HG03558 (cell line): ENCODE results near the gene ARHGEF17.
"Not testable (repeated sequence)": the region's sequence is repeated elsewhere in the genome, so short reads cannot be mapped to it uniquely, and the experiment has no call there.

Experiments used
- ATAC-seq: cut with Tn5 transposase; IDR thresholded peaks from one replicate; pipeline ENCODE4 v1.9.1; 2021; ENCODE audit warnings: moderate number of reproducible peaks; ENCODE audit not compliant: unreplicated experiment; ENCODE audit errors: extremely low read depth

The ARHGEF17 gene, protein sequence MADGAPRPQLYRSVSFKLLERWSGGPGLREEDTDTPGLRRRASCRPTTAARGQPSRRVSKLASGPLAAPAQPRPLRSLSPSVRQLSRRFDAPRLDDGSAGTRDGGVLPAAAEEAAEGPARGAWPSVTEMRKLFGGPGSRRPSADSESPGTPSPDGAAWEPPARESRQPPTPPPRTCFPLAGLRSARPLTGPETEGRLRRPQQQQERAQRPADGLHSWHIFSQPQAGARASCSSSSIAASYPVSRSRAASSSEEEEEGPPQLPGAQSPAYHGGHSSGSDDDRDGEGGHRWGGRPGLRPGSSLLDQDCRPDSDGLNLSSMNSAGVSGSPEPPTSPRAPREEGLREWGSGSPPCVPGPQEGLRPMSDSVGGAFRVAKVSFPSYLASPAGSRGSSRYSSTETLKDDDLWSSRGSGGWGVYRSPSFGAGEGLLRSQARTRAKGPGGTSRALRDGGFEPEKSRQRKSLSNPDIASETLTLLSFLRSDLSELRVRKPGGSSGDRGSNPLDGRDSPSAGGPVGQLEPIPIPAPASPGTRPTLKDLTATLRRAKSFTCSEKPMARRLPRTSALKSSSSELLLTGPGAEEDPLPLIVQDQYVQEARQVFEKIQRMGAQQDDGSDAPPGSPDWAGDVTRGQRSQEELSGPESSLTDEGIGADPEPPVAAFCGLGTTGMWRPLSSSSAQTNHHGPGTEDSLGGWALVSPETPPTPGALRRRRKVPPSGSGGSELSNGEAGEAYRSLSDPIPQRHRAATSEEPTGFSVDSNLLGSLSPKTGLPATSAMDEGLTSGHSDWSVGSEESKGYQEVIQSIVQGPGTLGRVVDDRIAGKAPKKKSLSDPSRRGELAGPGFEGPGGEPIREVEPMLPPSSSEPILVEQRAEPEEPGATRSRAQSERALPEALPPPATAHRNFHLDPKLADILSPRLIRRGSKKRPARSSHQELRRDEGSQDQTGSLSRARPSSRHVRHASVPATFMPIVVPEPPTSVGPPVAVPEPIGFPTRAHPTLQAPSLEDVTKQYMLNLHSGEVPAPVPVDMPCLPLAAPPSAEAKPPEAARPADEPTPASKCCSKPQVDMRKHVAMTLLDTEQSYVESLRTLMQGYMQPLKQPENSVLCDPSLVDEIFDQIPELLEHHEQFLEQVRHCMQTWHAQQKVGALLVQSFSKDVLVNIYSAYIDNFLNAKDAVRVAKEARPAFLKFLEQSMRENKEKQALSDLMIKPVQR (N-terminal part only)

DNA sequence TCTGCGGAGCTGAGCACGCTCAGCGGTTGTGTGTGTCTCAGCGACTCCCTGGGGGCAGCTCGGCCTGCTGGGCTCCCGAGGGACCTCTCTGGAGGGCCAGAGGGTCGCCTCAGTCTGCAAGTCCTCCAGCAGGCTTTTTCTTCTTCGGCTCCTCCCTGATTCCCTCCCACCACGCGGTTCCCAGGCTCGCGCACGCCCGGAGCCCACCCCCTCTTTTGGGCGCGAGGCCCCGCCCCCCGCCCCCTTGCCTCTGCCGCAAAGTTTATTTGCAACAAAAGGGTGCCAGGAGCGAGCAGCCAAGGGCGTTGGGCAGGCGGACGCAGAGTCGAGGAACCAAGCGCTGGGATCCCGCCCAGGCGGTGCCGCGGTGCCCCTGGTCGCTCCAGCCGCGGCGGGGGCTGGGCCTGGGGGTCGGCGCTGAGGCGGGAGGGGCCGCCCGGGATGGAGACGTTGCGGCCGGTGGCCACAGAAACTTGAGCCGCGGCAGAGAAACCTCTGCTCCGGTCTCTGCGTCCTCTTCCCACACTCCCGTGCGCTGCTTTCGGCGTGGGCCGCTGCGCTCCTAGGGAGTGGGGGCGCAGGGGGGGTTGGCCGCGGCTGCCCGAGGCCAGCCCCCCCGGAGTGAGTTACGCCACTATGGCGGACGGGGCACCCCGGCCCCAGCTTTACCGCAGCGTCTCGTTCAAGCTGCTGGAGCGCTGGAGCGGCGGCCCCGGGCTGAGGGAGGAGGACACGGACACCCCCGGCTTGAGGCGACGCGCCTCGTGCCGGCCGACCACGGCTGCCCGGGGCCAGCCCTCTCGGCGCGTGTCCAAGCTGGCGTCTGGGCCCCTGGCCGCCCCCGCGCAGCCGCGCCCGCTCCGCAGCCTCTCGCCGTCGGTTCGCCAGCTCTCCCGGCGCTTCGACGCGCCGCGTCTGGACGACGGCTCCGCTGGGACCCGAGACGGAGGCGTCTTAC is at the start of gene ARHGEF17:
ARHGEF17 (plus strand) TSS at position 274 of the 958 bp plus-strand sequence; CDS start at position 637, 363 bp downstream.
- no peak for ATAC-seq

DNA sequence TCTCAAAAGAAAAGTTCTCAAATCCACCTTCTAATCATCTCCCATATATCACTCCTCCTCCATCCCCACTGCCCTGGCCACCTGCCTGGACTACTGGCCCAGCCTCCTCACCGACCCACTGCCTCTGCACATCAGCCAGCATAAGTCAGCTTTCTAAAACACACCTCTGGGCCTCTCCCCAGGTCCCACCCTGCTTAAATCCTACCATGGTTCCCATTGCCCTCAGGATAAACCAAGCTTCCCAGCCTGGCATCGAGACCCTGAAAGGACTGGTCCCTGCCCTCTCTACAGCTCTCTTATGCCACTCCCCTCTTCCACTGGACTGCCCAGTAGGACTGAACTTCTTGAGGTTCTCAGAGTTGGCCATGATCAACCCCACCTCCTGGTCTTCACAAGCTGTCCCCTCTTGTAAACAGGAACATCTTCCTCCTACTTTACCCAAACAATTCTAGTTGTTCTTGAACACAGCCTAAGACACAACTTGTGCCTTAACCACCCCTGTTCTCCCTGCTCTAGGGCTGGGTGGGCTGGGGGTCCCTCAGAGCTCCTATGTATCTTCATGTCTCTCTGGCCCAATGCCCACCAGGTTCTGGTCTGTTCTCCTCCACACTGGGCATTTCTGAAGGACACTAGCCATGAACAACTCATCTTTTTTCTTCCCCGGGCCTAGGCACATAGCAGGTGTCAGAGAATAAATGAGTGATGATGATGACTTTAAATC is 48.5 kb upstream of the ARHGEF17 start:
- ATAC-seq: no peak

DNA sequence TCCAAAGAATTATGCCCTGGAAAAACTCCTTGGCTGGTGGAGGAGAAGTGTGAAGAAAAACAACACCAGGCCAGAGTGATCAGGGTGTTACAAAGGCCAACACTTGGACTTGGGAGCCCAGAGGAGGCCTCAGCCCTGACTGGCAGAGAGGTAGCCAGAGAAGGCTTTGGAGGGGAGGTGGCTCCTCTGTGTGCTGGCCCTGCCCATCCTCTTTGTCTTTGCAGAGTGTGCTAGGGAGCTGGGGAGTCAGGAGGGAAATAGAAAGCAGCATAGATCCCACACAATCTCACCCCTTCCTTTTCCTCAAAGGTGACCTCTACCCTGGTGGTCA is 48.0 kb upstream of the ARHGEF17 start:
- ATAC-seq: no peak

DNA sequence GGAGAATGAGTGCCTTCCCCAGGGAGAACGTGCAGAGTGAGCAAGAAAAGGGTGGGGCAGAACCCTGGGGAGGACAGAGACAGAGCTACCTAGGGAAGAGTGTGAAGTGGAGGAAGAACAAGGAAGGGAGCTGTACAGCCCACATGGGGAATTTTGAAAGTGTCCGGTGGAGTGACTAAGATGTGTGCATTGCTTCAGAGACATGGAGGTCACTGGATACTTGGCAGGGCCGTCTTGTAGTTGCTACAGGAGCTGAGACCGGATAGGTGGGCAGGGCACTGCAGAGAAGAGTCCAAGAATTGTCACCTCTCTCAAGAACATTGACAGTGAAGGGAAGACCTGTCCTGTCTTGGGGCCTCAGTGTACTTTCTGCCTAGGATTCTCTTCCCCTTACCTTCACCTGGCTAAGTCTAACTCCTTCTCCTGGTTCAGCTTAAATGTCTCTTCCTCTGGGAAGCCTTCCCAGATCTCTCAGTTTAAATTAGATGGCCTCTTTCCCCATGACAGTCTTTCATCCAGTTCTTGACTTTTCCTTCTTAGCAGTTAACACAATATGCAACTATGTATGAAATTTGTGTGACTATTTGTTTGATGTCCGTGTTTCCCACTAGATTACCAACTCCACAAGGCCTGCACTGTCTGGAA is 45.1 kb upstream of the ARHGEF17 start:
- no peak for ATAC-seq

DNA sequence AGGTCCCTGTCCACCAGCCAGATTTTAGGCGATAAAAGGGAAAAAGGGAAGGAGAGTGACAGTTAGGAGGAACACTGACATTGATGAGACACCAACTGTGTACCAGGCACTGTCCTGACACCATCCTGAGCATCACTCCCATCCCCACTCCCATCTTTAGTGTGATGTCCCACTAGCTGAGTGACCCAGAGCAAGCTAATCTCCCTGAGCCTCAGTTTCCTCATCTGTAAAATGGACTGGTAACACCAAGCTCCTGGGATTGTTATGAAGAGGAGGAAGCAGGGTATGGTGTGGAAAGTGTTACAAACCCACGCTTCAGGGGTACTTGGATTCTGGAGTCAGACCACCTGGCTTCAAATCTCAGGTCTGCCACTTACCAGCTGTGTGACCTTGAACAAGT is 44.4 kb upstream of the ARHGEF17 start:
- no peak for ATAC-seq

DNA sequence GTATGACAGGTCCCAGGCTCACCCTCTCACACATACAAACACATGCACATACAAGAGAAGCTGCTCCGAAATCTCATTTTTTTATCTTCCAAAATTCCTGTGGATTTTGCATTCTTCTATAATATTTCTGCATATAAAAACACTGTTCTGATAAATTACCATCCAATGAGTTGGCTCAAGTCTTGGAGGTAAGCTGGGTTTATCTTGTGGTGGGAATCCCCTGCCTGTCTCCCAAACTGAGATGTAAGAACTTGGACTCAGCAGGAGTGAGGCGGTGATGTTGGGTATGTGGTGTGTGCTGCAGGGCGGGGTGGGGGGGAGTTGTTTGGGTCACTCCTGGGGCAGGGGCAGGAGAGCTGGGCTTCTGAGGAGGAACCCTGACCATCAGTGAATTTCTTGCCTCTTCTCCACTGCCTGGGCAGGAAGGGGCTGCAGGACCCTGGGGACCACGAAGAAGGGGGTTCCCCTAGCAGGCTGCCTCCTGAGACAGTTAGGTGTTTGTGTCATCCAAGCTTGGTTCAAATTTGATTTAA is 42.7 kb upstream of the ARHGEF17 start:
- ATAC-seq: no peak

DNA sequence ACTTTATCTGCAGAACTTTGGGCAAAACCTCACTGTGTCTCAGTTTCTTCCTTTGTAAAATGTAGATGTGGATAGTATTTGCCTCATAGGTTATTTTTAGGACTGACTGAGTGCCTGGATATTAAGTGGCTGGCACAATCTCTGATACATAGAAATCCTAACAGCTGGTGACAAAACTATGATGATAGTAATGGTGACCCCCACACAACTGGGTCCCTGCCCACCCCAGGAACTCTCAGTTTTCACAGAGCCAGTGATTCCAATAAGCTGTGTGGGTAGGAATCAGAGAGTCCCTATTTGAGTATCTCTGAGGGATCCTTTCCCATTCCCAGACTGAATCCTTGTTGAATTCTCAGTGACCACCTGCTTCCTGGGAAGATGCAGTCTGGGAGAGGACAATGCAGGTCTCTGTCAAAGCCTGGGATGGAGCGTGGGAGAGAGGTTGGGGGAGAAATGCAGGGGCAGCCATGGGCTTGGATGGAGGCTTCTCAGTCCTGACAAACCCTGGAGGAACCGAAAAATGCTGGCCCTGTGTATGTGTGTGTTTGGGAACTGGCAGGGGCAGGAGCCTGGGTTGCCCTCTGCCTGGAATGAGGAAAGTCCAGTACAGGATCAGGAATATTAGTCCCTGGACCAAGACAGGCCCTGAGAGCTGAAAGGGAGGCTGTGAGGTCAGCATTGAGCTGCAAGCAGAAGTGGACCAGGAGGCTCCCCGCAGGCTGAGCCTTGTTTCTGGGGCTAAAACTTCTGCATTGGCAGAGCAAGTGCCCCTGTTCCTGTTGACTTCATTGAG is 42.0 kb upstream of the ARHGEF17 start:
- no peak for ATAC-seq

DNA sequence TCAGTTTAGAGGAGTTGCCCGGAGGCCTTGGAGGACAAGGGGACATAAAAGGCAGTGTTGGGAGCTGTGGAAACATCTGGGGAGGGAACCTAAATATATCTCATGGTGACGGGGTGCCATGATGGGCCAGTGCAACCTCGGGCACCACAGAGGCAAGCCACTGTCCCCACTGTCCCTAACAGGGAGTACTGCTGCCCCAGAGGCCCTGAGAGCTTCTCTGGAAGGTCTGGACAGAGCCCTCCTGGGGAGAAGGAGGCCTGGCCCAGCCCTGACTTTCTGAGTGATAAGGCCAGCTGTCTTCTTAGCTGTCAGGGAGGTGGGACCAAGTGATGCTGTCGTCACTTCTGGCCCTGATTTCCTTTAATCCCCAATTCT is 41.4 kb upstream of the ARHGEF17 start:
- ATAC-seq: no peak

DNA sequence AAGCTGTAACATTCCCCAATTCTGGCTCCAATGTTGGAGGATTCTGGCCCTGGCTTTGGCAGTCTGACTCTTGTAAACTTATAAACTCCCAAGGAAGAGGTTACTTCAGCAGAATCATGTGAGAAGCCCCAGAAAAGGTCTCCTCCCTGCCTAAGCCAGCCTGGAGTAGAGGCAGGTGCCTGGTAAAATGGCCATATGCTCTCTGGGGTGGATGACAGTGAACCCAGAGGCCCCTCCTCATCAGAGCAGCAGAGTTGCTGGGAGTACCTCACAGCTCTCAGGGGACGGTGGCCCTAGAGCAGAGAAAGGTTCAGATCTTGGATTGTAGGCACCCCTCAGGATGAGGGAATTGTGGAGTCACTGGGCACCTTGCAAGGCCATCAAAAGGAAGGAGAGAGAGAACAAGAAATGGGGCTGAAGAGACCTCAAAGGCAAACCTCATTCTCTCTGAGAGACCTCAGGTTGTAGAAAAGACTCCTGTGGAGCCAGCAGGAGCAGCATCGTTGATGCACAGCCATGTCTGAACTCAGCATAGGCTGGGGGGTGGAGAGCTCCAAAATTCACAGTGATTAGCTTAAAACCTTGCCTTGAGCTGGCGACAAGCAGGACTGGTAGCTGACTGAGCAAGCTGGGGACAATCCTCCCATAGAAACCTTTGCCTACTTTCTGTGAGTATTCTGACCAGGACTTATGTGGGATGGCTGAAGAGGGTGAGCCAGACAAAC is 40.8 kb upstream of the ARHGEF17 start:
- ATAC-seq: no peak

DNA sequence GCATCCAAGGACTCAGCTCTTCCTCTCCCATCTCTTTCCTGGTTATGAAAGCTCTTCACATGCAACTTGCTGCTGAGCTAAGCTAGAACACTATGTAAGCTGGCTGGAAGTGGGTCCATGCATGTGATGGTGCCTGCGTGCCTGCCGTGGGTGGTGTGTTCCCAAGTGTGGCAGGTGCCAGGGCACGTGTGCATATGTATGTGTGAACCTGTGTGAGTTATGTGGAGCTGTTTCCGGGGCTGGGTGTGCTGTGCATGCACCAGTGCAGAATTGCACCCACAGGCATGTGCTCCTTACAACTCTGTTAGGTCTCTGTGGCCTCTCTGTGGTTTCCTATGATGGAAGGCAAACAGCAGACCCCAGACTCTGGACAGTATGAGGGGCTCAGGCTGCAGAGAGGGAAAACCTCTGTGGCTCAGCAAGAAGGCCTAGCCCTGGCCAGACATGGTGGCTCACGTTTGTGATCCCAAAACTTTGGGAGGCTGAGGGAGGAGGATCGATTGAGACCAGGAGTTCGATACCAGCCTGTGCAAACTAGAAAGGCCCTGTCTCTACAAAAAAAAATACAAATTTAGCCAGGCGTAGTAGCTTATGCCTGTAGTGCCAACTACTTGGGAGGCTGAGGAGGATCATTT is 40.1 kb upstream of the ARHGEF17 start:
- ATAC-seq: no peak

DNA sequence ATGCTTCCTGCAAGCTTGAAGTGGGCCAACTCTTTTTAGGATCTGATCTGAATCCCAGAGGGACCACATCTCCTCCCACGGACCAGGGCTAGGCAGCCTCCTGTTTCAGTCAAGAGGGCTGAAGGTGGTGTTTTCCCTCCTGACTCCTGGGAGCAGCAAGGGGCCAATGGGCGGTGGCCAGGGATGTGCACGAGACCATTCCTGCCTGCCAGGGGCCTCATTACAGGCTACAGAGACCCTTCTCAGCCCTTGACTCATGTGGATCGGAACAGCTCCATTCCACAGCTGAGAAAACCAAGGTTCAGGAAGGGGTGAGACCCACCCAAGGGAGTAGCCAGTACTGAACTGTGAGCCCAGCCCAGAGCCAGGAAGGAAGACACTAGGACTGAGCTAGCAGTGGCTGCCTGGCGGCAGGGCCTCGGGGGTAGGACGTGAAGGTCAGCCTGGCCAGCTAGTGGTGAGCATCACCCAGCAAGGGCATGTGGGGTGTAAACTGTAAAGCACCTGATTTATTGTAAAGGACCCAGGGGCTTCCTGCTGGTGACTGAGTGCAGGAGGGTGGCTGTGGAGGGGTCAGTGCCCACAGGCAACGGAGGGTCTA is 39.3 kb upstream of the ARHGEF17 start:
- no peak for ATAC-seq

DNA sequence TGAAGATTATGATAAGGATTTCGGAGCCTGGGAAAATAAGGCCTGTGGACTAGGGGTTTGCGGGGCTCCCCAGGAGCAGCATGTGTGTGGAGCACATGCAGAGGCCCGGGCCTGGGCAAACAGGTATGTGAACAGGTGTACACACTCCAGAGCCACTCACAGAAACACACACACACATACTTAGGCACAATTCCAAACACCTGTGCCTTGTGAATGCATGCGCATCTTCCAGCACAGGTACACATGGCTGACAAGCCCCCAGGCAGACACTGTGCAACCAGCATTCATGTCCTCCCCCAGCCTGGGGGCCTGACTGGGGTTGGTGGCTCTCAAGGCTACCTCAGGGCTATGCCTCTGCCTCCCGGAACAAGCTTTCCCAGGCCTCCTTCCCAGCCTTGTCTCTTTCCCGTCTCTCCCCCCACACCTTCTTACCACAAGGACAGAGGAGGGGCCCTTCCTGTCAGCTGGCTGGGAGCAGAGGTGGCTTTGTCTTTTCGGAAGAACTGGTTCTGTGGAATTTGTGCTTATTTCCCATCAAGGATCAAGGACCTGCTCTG is 38.5 kb upstream of the ARHGEF17 start:
- ATAC-seq: no peak

DNA sequence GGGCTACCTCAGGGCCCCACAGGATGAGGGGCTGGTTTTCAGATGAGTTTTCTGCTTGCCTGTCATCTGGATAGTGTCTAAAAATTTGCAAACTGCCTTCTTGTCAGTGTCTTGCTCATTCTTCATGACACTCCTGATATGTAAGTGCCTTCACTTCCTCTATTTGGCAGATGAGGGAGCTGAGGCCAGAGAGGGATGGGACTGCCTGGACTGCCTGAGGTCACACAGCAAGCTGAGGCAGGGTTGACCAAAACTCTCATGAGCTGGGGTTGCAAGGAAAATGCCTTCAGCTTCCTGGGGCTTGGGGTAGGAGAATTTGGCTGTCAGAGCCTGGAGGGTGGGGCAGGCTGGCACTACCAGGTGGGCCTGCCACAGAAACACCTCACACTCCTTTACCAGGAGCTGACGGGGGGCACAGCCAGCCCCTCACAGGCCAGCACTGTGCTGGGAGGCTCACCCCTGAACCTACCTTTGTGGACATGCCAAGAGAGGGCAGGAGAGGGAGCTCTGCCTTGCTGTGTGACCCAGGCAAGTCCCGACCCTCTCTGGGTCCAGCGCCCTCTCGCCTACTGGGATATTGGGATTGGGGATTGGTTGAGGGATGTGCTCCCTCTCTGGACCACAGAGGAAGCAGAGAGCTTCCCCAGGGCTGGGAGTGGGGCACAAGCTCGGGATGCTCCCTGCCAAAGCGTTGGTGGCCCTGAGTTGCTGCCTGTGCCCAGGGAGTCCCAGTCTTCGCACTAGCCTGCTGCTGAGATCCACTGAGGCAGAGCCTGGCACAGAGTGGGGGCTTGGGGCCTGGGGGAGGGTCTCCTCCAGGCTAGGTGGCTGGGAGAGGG is 37.8 kb upstream of the ARHGEF17 start:
- ATAC-seq: no peak

DNA sequence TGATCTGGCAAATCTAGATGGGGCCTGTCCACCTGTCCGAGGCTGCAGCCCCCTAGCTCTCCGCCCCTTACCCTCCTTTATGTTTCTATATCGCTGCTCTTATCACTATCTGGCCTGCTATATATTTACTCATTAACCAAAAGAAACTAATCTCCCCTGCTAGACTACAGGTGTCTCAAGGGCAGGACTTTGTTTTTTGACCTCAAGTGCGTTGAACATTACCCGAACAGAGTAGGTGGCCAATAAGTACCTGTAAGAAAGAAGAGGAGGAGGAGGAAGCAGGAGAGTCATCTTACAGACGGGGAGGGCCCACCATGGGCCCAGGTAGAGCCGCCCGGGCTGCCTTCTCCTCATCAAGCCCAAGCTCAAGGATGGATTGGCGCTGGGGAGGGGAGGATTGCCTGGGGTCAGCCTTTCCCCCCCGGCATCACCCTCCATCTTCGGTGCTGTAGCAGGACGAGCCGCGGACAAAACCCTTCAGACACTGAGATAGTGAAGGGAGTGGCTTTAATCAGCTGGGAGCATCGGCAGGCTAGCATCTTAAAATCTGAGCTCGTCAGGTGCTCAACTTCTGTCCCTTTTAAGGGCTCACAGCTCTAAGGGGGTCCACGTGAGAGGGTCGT is 37.1 kb upstream of the ARHGEF17 start:
- ATAC-seq: no peak

DNA sequence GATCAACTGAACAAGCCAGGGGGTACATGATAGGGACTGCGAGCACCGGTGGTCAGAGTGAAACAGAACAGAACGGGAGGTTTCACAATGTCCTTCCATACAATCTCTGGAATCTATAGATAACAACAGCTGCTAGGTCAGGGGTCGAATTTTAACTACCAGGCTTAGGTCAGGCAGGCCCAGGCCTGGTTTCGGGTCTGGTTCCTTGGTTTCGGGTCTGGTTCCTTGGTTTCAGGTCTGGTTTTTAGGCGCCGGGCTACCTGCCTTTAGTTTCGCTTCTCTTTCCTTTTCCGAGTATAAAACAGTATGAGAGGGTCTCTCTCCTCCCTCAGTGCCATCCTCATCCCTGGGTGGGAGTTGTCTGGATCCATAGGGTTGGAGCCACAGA is 36.6 kb upstream of the ARHGEF17 start:
- ATAC-seq: not testable (repeated sequence)
